Mesodermal cell (in vitro differentiated cells): ENCODE measurements around the gene MEOX1.

ENCODE experiments used
- H3K27ac ChIP-seq: 2 replicates; pipeline ENCODE4 v1.7.0; 2013; ENCODE audit warnings: mild to moderate bottlenecking, low read depth, low read length, moderate library complexity; ENCODE audit not compliant: severe bottlenecking
- H3K36me3 ChIP-seq: 2 replicates; pipeline ENCODE4 v1.7.1; 2013; ENCODE audit warnings: mild to moderate bottlenecking, low read length, moderate library complexity; ENCODE audit not compliant: control insufficient read depth, insufficient read depth
- H3K4me1 ChIP-seq: one replicate; pipeline ENCODE4 v1.7.1; 2013; ENCODE audit warnings: mild to moderate bottlenecking, low read length; ENCODE audit not compliant: insufficient read depth, control insufficient read depth, poor library complexity, severe bottlenecking
- H3K4me3 ChIP-seq: 2 replicates; pipeline ENCODE4 v1.7.0; 2013; ENCODE audit warnings: low read length, control low read depth, mild to moderate bottlenecking; ENCODE audit not compliant: insufficient read depth, poor library complexity, severe bottlenecking; ENCODE audit errors: extremely low read depth
- H3K9me3 ChIP-seq: 2 replicates; pipeline ENCODE4 v1.7.1; 2013; ENCODE audit warnings: mild to moderate bottlenecking, low read length, moderate library complexity; ENCODE audit not compliant: control insufficient read depth
- WGBS, 2 experiments: methylation state at CpG; one replicate each; pipeline ENCODE4 v1.1.5; 2013; ENCODE audit warnings: missing lambda C conversion rate in 2 of 2; ENCODE audit not compliant: insufficient coverage in 2 of 2; 5-methylcytosine and 5-hydroxymethylcytosine counted together

Gene MEOX1

GRCh38 chr17:43591001-43591400, 70.7 kb downstream of the MEOX1 start:
- no peaks in the 10 kb centered on the region for H3K36me3 ChIP-seq
- peaks cover 16% of the 10 kb centered on the region for H3K4me1 ChIP-seq
- H3K9me3 ChIP-seq, result peaks cover 7% of the 10 kb centered on the region
- peak overlapping the region; percentile 92 for H3K27ac ChIP-seq
- WGBS, 2 experiments, result 100% methylated on average over 1 to 3 of the region's 3 CpGs
- H3K4me3 ChIP-seq, result no peak overlapping the region
